CD4-positive, alpha-beta T cell treated with Interferon alpha-2 for 1 hour (primary cell): ENCODE results near the gene HAP1.
"Not testable (repeated sequence)": the region's sequence is repeated elsewhere in the genome, so short reads cannot be mapped to it uniquely, and the experiment has no call there.

Experiments used
- DNase-seq, 2 donors: peaks; one replicate each; pipeline ENCODE4 v3.0.0-alpha.2; 2020 to 2022

The HAP1 gene

GRCh38 chr17:41688641-41689496, 45.6 kb downstream of the HAP1 start, which contains the start of gene EIF1:
EIF1 (plus strand) TSS chr17:41688885; CDS start chr17:41689039, 154 bp downstream.
- DNase-seq: peak; percentile 100

- DNase-seq: peak; percentile 64 to 80
Observed at GRCh38 chr17:41687828-41688640, 46.4 kb downstream of the HAP1 start.

- DNase-seq: peak in 1 of 2 donors; percentile 15
Observed at GRCh38 chr17:41686281-41686680, 48.2 kb downstream of the HAP1 start.

GRCh38 chr17:41685753-41686152, 48.7 kb downstream of the HAP1 start:
- not testable (repeated sequence) for DNase-seq

- no peak for DNase-seq
Observed at GRCh38 chr17:41684035-41684434, 50.4 kb downstream of the HAP1 start.

GRCh38 chr17:41683441-41684007, 50.9 kb downstream of the HAP1 start:
- no peak for DNase-seq

GRCh38 chr17:41682631-41683030, 51.8 kb downstream of the HAP1 start:
- DNase-seq: no peak

GRCh38 chr17:41681776-41682175, 52.7 kb downstream of the HAP1 start:
- no peak for DNase-seq

- DNase-seq: no peak
Observed at GRCh38 chr17:41680426-41681040, 53.9 kb downstream of the HAP1 start.

GRCh38 chr17:41679740-41680425, 54.6 kb downstream of the HAP1 start:
- DNase-seq: no peak

GRCh38 chr17:41678907-41679739, 55.3 kb downstream of the HAP1 start:
- peak; percentile 80 to 91 for DNase-seq

GRCh38 chr17:41678411-41678906, 56.0 kb downstream of the HAP1 start:
- no peak for DNase-seq

GRCh38 chr17:41676058-41676419, 58.4 kb downstream of the HAP1 start:
- DNase-seq: no peak

- not testable (repeated sequence) for DNase-seq
Observed at GRCh38 chr17:41675157-41676057, 59.0 kb downstream of the HAP1 start.
